Astrocyte (in vitro differentiated cells and primary cell): ENCODE measurements around the gene DTWD2.

Experiments
- EZH2 ChIP-seq: IDR thresholded peaks from 2 replicates; pipeline ENCODE4 v1.6.1; 2012; ENCODE audit warnings: mild to moderate bottlenecking, low read length, inconsistent platforms; ENCODE audit not compliant: insufficient read depth
- TF ChIP-seq, protein P1 (sequence below): IDR thresholded peaks from 2 replicates; pipeline ENCODE4 v1.5.1; 2011; ENCODE audit warnings: low read depth, mild to moderate bottlenecking, inconsistent platforms, low read length, moderate library complexity; ENCODE audit not compliant: insufficient read depth

DNA sequence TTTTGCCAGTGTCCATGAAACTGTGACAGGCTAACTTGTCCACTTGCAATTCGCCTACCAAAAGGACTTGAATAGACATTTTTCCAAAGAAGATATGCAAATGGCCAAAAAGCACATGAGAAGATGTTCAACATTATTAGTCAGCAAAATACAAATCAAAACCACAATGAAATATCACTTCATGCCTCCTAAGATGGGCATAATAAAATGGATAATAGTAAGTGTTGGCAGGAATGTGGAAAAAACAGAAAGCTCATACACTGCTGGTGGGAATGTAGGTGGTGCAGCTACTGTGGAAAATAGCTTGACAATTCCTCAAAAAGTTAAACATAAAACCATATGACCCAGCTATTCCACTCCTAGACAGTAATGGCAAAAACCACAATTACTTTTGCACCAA lies 7.9 kb downstream of the DTWD2 start:
- TF ChIP-seq, protein P1, sequence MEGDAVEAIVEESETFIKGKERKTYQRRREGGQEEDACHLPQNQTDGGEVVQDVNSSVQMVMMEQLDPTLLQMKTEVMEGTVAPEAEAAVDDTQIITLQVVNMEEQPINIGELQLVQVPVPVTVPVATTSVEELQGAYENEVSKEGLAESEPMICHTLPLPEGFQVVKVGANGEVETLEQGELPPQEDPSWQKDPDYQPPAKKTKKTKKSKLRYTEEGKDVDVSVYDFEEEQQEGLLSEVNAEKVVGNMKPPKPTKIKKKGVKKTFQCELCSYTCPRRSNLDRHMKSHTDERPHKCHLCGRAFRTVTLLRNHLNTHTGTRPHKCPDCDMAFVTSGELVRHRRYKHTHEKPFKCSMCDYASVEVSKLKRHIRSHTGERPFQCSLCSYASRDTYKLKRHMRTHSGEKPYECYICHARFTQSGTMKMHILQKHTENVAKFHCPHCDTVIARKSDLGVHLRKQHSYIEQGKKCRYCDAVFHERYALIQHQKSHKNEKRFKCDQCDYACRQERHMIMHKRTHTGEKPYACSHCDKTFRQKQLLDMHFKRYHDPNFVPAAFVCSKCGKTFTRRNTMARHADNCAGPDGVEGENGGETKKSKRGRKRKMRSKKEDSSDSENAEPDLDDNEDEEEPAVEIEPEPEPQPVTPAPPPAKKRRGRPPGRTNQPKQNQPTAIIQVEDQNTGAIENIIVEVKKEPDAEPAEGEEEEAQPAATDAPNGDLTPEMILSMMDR: no peak
- no peak for TF ChIP-seq EZH2
